Measurements from ENCODE around the gene ASXL1. TPM values are rescaled to one million over a fixed set of nuclear protein-coding genes. Genes with fewer than 3 reads are reported as not detected.

Gene ASXL1
- total and polyA plus RNA-seq, 2 experiments from 2014 or later: 10.4 to 29.0 TPM

GRCh38 chr20:32366380-32366779 lies 8.2 kb downstream of the ASXL1 start (continued):
- TF ChIP-seq, protein P1, sequence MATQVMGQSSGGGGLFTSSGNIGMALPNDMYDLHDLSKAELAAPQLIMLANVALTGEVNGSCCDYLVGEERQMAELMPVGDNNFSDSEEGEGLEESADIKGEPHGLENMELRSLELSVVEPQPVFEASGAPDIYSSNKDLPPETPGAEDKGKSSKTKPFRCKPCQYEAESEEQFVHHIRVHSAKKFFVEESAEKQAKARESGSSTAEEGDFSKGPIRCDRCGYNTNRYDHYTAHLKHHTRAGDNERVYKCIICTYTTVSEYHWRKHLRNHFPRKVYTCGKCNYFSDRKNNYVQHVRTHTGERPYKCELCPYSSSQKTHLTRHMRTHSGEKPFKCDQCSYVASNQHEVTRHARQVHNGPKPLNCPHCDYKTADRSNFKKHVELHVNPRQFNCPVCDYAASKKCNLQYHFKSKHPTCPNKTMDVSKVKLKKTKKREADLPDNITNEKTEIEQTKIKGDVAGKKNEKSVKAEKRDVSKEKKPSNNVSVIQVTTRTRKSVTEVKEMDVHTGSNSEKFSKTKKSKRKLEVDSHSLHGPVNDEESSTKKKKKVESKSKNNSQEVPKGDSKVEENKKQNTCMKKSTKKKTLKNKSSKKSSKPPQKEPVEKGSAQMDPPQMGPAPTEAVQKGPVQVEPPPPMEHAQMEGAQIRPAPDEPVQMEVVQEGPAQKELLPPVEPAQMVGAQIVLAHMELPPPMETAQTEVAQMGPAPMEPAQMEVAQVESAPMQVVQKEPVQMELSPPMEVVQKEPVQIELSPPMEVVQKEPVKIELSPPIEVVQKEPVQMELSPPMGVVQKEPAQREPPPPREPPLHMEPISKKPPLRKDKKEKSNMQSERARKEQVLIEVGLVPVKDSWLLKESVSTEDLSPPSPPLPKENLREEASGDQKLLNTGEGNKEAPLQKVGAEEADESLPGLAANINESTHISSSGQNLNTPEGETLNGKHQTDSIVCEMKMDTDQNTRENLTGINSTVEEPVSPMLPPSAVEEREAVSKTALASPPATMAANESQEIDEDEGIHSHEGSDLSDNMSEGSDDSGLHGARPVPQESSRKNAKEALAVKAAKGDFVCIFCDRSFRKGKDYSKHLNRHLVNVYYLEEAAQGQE (IDR thresholded peaks at IDR 0.05; ENCODE audit: unreplicated experiment): no peak
- TF ChIP-seq EZH2phosphoT487 (IDR thresholded peaks at IDR 0.05; ENCODE audit: unreplicated experiment) (no peak), ZNF114 (CRISPR knock-in tag; IDR thresholded peaks at IDR 0.05) (no peak)

DNA sequence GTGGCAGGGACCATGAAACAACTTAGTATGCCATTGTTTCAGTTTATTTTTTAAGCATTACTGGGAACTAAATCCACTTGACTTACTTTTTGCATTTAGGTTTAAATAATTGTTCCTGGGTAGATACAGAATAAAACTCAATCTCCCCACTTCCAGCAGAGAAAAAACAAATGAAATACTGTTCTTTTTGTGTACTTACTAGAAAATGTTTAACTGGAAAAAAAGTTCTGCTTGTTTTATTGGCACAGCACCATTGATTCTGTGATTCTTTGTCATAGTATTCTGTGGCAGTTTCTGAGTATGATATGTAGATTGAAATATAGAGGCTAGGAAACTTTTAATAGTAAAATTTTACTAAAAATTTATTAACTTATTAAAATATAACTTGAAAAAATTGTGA lies 10.2 kb downstream of the ASXL1 start:
- Mint-ChIP-seq H3K4me1 (peaks cover 6% of the 10 kb centered on the region; the same call in 2 of the 3 replicates), H3K36me3 (ENCODE audit: low read depth) (no peaks in the 10 kb centered on the region), H3K4me3 (no peak overlapping the region), H3K27me3 (ENCODE audit: insufficient read depth, low read depth, poor library complexity) (peaks cover 5% of the 10 kb centered on the region), H3K27ac (no peak overlapping the region), H3K9me3 (no peaks in the 10 kb centered on the region)
- no peaks in the 10 kb centered on the region for H3K36me3 ChIP-seq (ENCODE audit: insufficient read depth)
- no peaks in the 10 kb centered on the region for H3K4me1 ChIP-seq (ENCODE audit: insufficient read depth)
- no peak for DNase-seq (ENCODE audit: low spot score)
- H3K9me2 ChIP-seq (ENCODE audit: insufficient read depth): no peaks in the 10 kb centered on the region
- no peak overlapping the region for H3K4me3 ChIP-seq
- H2AFZ ChIP-seq: no peak overlapping the region
- no peak overlapping the region for H3K4me2 ChIP-seq
- peaks cover 37% of the 10 kb centered on the region for H3K79me2 ChIP-seq (replicated peaks; ENCODE audit: insufficient read depth)
- peaks cover 21% of the 10 kb centered on the region for H3K27me3 ChIP-seq (ENCODE audit: insufficient read depth)
- no peak for ATAC-seq
- no peak overlapping the region for H3K27ac ChIP-seq (ENCODE audit: low read depth)
- peaks cover 71% of the 10 kb centered on the region for H4K20me1 ChIP-seq (replicated peaks; ENCODE audit: insufficient read depth)
- no peaks in the 10 kb centered on the region for H3F3A ChIP-seq (replicated peaks; ENCODE audit: low read depth)
- TF ChIP-seq CREB1 (CRISPR knock-in tag; IDR thresholded peaks at IDR 0.05; ENCODE audit: low read depth) (no peak), EZH2phosphoT487 (IDR thresholded peaks at IDR 0.05; ENCODE audit: unreplicated experiment) (no peak), ZNF462 (CRISPR knock-in tag; IDR thresholded peaks at IDR 0.05) (no peak), NANOG (IDR thresholded peaks at IDR 0.05; ENCODE audit: borderline replicate concordance) (no peak), JUNB (IDR thresholded peaks at IDR 0.05; ENCODE audit: unreplicated experiment) (no peak), EZH2 (IDR thresholded peaks at IDR 0.05; ENCODE audit: low read depth, unreplicated experiment) (no peak), ZNF114 (CRISPR knock-in tag; IDR thresholded peaks at IDR 0.05) (no peak), POLR2AphosphoS5 (IDR thresholded peaks at IDR 0.05; ENCODE audit: low read depth) (no peak), ZNF331 (CRISPR knock-in tag; IDR thresholded peaks at IDR 0.05; ENCODE audit: low read depth) (no peak)
- TF ChIP-seq, protein P2, sequence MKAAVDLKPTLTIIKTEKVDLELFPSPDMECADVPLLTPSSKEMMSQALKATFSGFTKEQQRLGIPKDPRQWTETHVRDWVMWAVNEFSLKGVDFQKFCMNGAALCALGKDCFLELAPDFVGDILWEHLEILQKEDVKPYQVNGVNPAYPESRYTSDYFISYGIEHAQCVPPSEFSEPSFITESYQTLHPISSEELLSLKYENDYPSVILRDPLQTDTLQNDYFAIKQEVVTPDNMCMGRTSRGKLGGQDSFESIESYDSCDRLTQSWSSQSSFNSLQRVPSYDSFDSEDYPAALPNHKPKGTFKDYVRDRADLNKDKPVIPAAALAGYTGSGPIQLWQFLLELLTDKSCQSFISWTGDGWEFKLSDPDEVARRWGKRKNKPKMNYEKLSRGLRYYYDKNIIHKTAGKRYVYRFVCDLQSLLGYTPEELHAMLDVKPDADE (IDR thresholded peaks at IDR 0.05): no peak
- TF ChIP-seq, protein P1 (IDR thresholded peaks at IDR 0.05; ENCODE audit: unreplicated experiment): no peak

Measured in GM23338 (cell line).